ENCODE measurements around the gene HEATR5B. TPM values are rescaled to one million over a fixed set of nuclear protein-coding genes. Genes with fewer than 3 reads are reported as not detected.

Gene HEATR5B
- polyA plus RNA-seq, 3 donors, result 3.5 to 21.6 (median 3.8) TPM

GRCh38 chr2:36960005-36960675 is 124.0 kb downstream of the HEATR5B start:
- DNase-seq, result no peak
- WGBS (ENCODE audit: insufficient coverage), result no CpG with 5 or more reads among the region's 2 CpGs
- Histone ChIP-seq H3K4me1 (ENCODE audit: control insufficient read depth in 1 of 2, insufficient read depth in 2 of 2, low read length in 2 of 2) (peaks cover 7 to 11% of the 10 kb centered on the region in 2 donors), H3K4me3 (replicated peaks in 1 of 3; ENCODE audit: low read depth in 2 of 3, low read length in 3 of 3) (no peak overlapping the region), H3K27me3 (ENCODE audit: control insufficient read depth in 2 of 2, insufficient read depth in 2 of 2, low read length in 2 of 2) (no peaks in the 10 kb centered on the region), H3K9me3 (replicated peaks in 1 of 2; ENCODE audit: control insufficient read depth in 1 of 2, insufficient read depth in 1 of 2, low read length in 2 of 2) (no peaks in the 10 kb centered on the region), H3K4me2 (replicated peaks; ENCODE audit: extremely low read depth, low read length, poor library complexity, severe bottlenecking) (no peak overlapping the region), H2AFZ (ENCODE audit: insufficient read depth, low read depth, low read length, poor library complexity, severe bottlenecking) (no peak overlapping the region), H3K27ac (ENCODE audit: low read depth in 1 of 2, low read length in 2 of 2) (no peak overlapping the region), H3K9ac (ENCODE audit: insufficient read depth, low read length, poor library complexity, severe bottlenecking) (no peak overlapping the region), H3K36me3 (replicated peaks in 1 of 2; ENCODE audit: control insufficient read depth in 1 of 2, insufficient read depth in 2 of 2, low read length in 2 of 2) (no peaks in the 10 kb centered on the region), H4K20me1 (ENCODE audit: insufficient read depth, low read length) (peaks cover 86% of the 10 kb centered on the region), H3K79me2 (ENCODE audit: insufficient read depth, low read length) (peaks cover 97% of the 10 kb centered on the region)
- H3K27me3 Mint-ChIP-seq (ENCODE audit: low read depth in 3 of 3), result peaks cover 0 to 4% (median 2%) of the 10 kb centered on the region in 3 donors
- peaks cover 17 to 19% of the 10 kb centered on the region in 2 donors for H3K36me3 Mint-ChIP-seq
- H3K27ac Mint-ChIP-seq, result no peak overlapping the region
- peaks cover 0 to 2% (median 0%) of the 10 kb centered on the region in 7 donors for H3K9me3 Mint-ChIP-seq
- peaks cover 23% of the 10 kb centered on the region for H3K4me1 Mint-ChIP-seq
- TF ChIP-seq CTCF (IDR thresholded peaks at IDR 0.05), result no peak
- H3K4me3 Mint-ChIP-seq, result no peak overlapping the region
- intact Hi-C loops (cut with micrococcal nuclease), result no loop called here

- no peak overlapping the region for H3K9ac ChIP-seq (ENCODE audit: insufficient read depth, low read length, poor library complexity, severe bottlenecking)
- Mint-ChIP-seq H3K27me3 (ENCODE audit: low read depth in 3 of 3) (peaks cover 0 to 4% (median 0%) of the 10 kb centered on the region in 3 donors), H3K4me1 (peaks cover 13% of the 10 kb centered on the region), H3K9me3 (peaks cover 0 to 2% (median 0%) of the 10 kb centered on the region in 7 donors), H3K36me3 (peaks cover 19 to 26% of the 10 kb centered on the region in 2 donors), H3K27ac (peak overlapping the region in 1 of 7 donors; percentile 39), H3K4me3 (no peak overlapping the region)
- no peak overlapping the region for H3K4me3 ChIP-seq (replicated peaks in 1 of 3; ENCODE audit: low read depth in 2 of 3, low read length in 3 of 3)
- peaks cover 0 to 4% of the 10 kb centered on the region in 2 donors for H3K36me3 ChIP-seq (replicated peaks in 1 of 2; ENCODE audit: control insufficient read depth in 1 of 2, insufficient read depth in 2 of 2, low read length in 2 of 2)
- H3K4me1 ChIP-seq (ENCODE audit: control insufficient read depth in 1 of 2, insufficient read depth in 2 of 2, low read length in 2 of 2), result no peaks in the 10 kb centered on the region
- no peak overlapping the region for H3K27ac ChIP-seq (ENCODE audit: low read depth in 1 of 2, low read length in 2 of 2)
- intact Hi-C loops (cut with micrococcal nuclease), result no loop called here
- peaks cover 92% of the 10 kb centered on the region for H3K79me2 ChIP-seq (ENCODE audit: insufficient read depth, low read length)
- H2AFZ ChIP-seq (ENCODE audit: insufficient read depth, low read depth, low read length, poor library complexity, severe bottlenecking), result no peak overlapping the region
- H3K9me3 ChIP-seq (replicated peaks in 1 of 2; ENCODE audit: control insufficient read depth in 1 of 2, insufficient read depth in 1 of 2, low read length in 2 of 2), result no peaks in the 10 kb centered on the region
- no peaks in the 10 kb centered on the region for H3K27me3 ChIP-seq (ENCODE audit: control insufficient read depth in 2 of 2, insufficient read depth in 2 of 2, low read length in 2 of 2)
- H3K4me2 ChIP-seq (replicated peaks; ENCODE audit: extremely low read depth, low read length, poor library complexity, severe bottlenecking), result no peak overlapping the region
- H4K20me1 ChIP-seq (ENCODE audit: insufficient read depth, low read length), result peaks cover 71% of the 10 kb centered on the region
- DNase-seq, result no peak
- 76% methylated on average over 2 of the region's 6 CpGs for WGBS (ENCODE audit: insufficient coverage)
- TF ChIP-seq CTCF (IDR thresholded peaks at IDR 0.05), result no peak
These were observed 129.1 kb downstream of the HEATR5B start for GRCh38 chr2:36954977-36955607.
